Heart left ventricle (tissue), 13 donors: ENCODE measurements around the gene THAP11.

Experiments
- CTCF ChIP-seq, 12 donors: fragments of 200-600 bp; sonication (generic) in 4 of 12; IDR thresholded peaks; one replicate each; pipeline versions ENCODE4 v1.5.0 to v1.8.0; 2018 to 2022; ENCODE audit warnings: antibody characterized with exemption in 12 of 12, mild to moderate bottlenecking in 5 of 12
- POLR2A ChIP-seq, 2 donors: fragments of 450-650 bp; IDR thresholded peaks; one replicate each; pipeline ENCODE4 v1.6.1; 2017; ENCODE audit warnings: antibody characterized with exemption in 2 of 2, mild to moderate bottlenecking in 2 of 2, moderate library complexity in 2 of 2
- donor health status: ischemic (EF 13 %, LVEDD 7.1; RV severe dilation, severe dysfunction).
- donor health status: DM: no; HTN: yes; CAD: no.
- donor health status: DM: no; HTN: no; CAD: no.
- donor health status: ischemic (EF 25% LVEDD 6.9; RV normal size, moderate dysfunction).
- donor health status: ischemic (EF 25% LVEDD 5.7; RV mildly dilated, moderate dysfunction).
- donor health status: ischemic (EF 35%, LVEDD 5.7; RV mildly dilated, moderate dysfunction).
- donor health status: nonischemic (EF 11% LVEDD 7.7; RV severe dilation, severe dysfunction).
- donor health status: DM: yes; HTN: yes; CAD: no.
- donor health status: PGD.
- donor health status: ischemic (EF 29% LVEDD 5.4; RV normal size, mild dysfunction).
- donor health status: nonischemic (EF 23%, LVEDD 6.1; RV moderate dilation, normal function).

GRCh38 chr16:67825119-67825518, 17.0 kb upstream of the THAP11 start:
- TF ChIP-seq CTCF (IDR thresholded peaks at IDR 0.05) = no peak
- TF ChIP-seq POLR2A (IDR thresholded peaks at IDR 0.05) = no peak
